GM12878 (cell line): Measurements from ENCODE around the gene TSC22D3. TPM values are rescaled to one million over a fixed set of nuclear protein-coding genes. Genes with fewer than 3 reads are reported as not detected.
"Not testable (repeated sequence)": the region's sequence is repeated elsewhere in the genome, so short reads cannot be mapped to it uniquely, and the experiment has no call there.

ENCODE experiments used
- ATAC-seq: fragments of 200-7000 bp; cut with Tn5 transposase; 3 replicates; pipeline ENCODE4 v1.9.1; 2020; ENCODE audit warnings: mild to moderate bottlenecking, moderate library complexity
- BruUV-seq: library from RNA; stranded (reverse); fragments of 400-500 nt; replicated peaks from 2 replicates; lab custom pipeline; 2021; lab: Mats Ljungman, UMichigan
- CTCF ChIA-PET: fragments of 300-600 bp; sonication (Branson Sonifier 250); formaldehyde crosslinking; extraction: SDS; loops from one replicate; lab custom pipeline; 2021; ENCODE audit warnings: inconsistent platforms; lab: Yijun Ruan, JAX
- POLR2A ChIA-PET: fragments of 350-600 bp; formaldehyde crosslinking; extraction: SDS; loops from one replicate; lab custom pipeline; 2021; ENCODE audit warnings: inconsistent platforms; lab: Charles Lee
- RAD21 ChIA-PET: fragments of 300-600 bp; sonication (Branson Sonifier 250); formaldehyde crosslinking; loops from one replicate; lab custom pipeline; 2023; ENCODE audit warnings: antibody characterized with exemption; ENCODE audit not compliant: unreplicated experiment; lab: Charles Lee
- SMC1A ChIA-PET: fragments of 300-600 bp; sonication (Branson Sonifier 250); formaldehyde crosslinking; loops from one replicate; lab custom pipeline; 2023; ENCODE audit not compliant: unreplicated experiment, uncharacterized antibody; lab: Charles Lee
- DNase-seq: peaks from one replicate; pipeline ENCODE4 v3.0.0-alpha.2; 2011; ENCODE audit warnings: low read depth, low spot score
- FAIRE-seq: peaks from 3 replicates; lab custom pipeline; 2011; peaks lifted over from hg19 to GRCh38; lab: Jason Lieb, UNC
- H2AFZ ChIP-seq: 2 replicates; pipeline ENCODE4 v1.6.0; 2011; ENCODE audit warnings: low read depth, low read length, control low read depth; ENCODE audit not compliant: control insufficient read depth
- H3K27ac ChIP-seq: 2 replicates; pipeline ENCODE4 v1.5.1; 2011; ENCODE audit warnings: control low read depth; ENCODE audit not compliant: control insufficient read depth, insufficient read depth
- H3K27me3 ChIP-seq, 2 experiments: replicated peaks in 1 of 2; 2 replicates each; pipeline versions ENCODE4 v1.6.0 to v1.6.1; 2011; ENCODE audit warnings: low read length in 1 of 2; ENCODE audit not compliant: control insufficient read depth in 2 of 2, insufficient read depth in 2 of 2
- H3K36me3 ChIP-seq, 2 experiments: 2 replicates each; pipeline ENCODE4 v1.5.1; 2011; ENCODE audit warnings: low read length in 1 of 2; ENCODE audit not compliant: control insufficient read depth in 2 of 2, insufficient read depth in 2 of 2
- H3K4me1 ChIP-seq: 2 replicates; pipeline ENCODE4 v1.6.1; 2011; ENCODE audit warnings: mild to moderate bottlenecking, low read length, moderate library complexity, mixed read lengths; ENCODE audit not compliant: control insufficient read depth, insufficient read depth
- H3K4me2 ChIP-seq: 2 replicates; pipeline ENCODE4 v1.6.0; 2011; ENCODE audit warnings: control low read depth; ENCODE audit not compliant: control insufficient read depth, insufficient read depth
- H3K4me3 ChIP-seq: fragments of 200-600 bp; sonication (generic); 2 replicates; pipeline ENCODE4 v1.5.1; 2016
- H3K79me2 ChIP-seq: 2 replicates; pipeline ENCODE4 v1.6.0; 2011; ENCODE audit warnings: low read length; ENCODE audit not compliant: control insufficient read depth, insufficient read depth
- H3K9ac ChIP-seq: 2 replicates; pipeline ENCODE4 v1.8.0; 2011; ENCODE audit warnings: low read length, control low read depth, mixed read lengths; ENCODE audit not compliant: control insufficient read depth, insufficient read depth
- H3K9me3 ChIP-seq: replicated peaks from 3 replicates; pipeline ENCODE4 v1.5.1; 2011; ENCODE audit warnings: mild to moderate bottlenecking, low read length; ENCODE audit not compliant: control insufficient read depth, insufficient read depth
- H4K20me1 ChIP-seq: 2 replicates; pipeline ENCODE4 v1.6.0; 2011; ENCODE audit not compliant: control insufficient read depth, insufficient read depth
- EP300 ChIP-seq, 2 experiments: fragments of 150-350 bp in 1 of 2; IDR thresholded peaks; 2 replicates each; pipeline ENCODE4 v1.6.1; 2011 to 2012; ENCODE audit warnings: low read depth in 2 of 2, low read length in 2 of 2, borderline replicate concordance in 1 of 2, improper control_type of control experiment in 1 of 2, inconsistent platforms in 1 of 2; ENCODE audit not compliant: control insufficient read depth in 1 of 2
- WGBS: methylation state at CpG from one replicate; pipeline ENCODE4 v1.1.6; 2016; ENCODE audit warnings: low lambda C conversion rate; ENCODE audit not compliant: insufficient replicate concordance, insufficient coverage; ENCODE audit errors: missing lambda C conversion rate; 5-methylcytosine and 5-hydroxymethylcytosine counted together
- in situ Hi-C: fragments of 300-500 bp; cut with MboI; formaldehyde crosslinking; loops from 9 replicates; pipeline ENCODE4 v1.14.3; 2018; ENCODE audit warnings: mixed read lengths
- intact Hi-C: fragments of 100-400 bp; cut with micrococcal nuclease; formaldehyde crosslinking; loops from one replicate; pipeline ENCODE4 v1.14.2; 2022; ENCODE audit not compliant: unreplicated experiment
- polyA plus RNA-seq, 11 experiments: library from polyadenylated mRNA; depleted of rRNA in 4 of 11; unstranded in 6 of 11; stranded (reverse) in 5 of 11; fragments of >200 nt; fragmentation: Nextera tagmentation in 4 of 11; fragmentation: Illumina TruSeq in 1 of 11; extraction: Ambion mirVana in 4 of 11; extraction: Trizol in 1 of 11; gene quantifications; 1 replicate in 1 of 11; 2 replicates in 10 of 11; pipeline versions ENCODE4 v1.2.1 to v1.2.3, GENCODE V29; 2011 to 2016; ENCODE audit warnings: inconsistent platforms in 2 of 11, missing spikeins in 2 of 11, low read depth in 1 of 11
- total RNA-seq, 4 experiments: library from RNA; depleted of rRNA in 3 of 4; stranded (reverse); fragments of >200 nt in 3 of 4; fragmentation: Illumina TruSeq in 1 of 4; extraction: Trizol in 1 of 4; gene quantifications; 2 replicates each; pipeline versions ENCODE4 v1.2.1 to v1.2.3, GENCODE V29; 2013 to 2021
- TF ChIP-seq, protein P1 (sequence below): fragments of 450-650 bp; IDR thresholded peaks from 2 replicates; pipeline ENCODE4 v1.6.1; 2016; ENCODE audit warnings: mild to moderate bottlenecking
- TF ChIP-seq, protein P2 (sequence below): IDR thresholded peaks from 2 replicates; pipeline ENCODE4 v1.6.1; 2012; ENCODE audit warnings: low read depth, low read length, improper control_type of control experiment
- TF ChIP-seq, protein P3 (sequence below): IDR thresholded peaks from 2 replicates; pipeline ENCODE4 v1.6.1; 2011; ENCODE audit warnings: low read depth, low read length, improper control_type of control experiment, borderline replicate concordance
- TF ChIP-seq, protein P4 (sequence below): fragments of 150-350 bp; IDR thresholded peaks from 2 replicates; pipeline ENCODE4 v1.6.1; 2016; ENCODE audit warnings: low read depth, low read length

Gene TSC22D3
- total and polyA plus RNA-seq, 10 of the 15 experiments (the other 5 are each of a cell fraction or from before 2014, with no cell fraction given), result 4.6 to 122 (median 16.1) TPM

DNA sequence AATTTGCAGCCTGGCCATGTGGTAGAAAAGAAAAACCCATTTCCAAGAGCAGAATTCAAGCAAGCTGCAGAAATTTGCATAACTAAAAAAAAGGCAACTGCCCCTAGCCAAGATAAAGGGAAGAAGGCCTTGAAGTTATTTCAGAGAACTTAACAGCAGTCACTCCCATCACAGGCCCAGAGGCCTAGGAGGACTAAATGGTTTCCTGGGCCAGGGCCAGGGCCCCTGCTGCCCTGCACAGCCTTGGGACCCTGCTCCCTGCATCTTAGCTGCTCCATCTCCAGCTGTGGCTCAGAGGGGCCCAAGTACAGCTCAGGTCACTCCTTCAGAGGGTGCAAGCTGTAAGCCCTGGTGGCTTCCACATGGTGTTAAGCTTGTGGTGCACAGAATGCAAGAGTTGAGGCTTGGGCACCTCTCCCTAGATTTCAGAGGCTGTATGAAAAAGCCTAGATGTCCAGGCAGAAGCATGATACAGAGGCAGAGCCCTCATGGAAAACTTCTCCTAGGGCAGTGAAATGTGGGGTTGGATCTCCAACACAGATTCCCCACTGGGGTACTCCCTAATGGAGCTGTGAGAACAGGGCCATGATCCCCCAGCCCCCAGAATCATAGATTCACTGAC, 43.4 kb upstream of the TSC22D3 start:
- Histone ChIP-seq H2AFZ (no peak overlapping the region), H3K4me1 (no peaks in the 10 kb centered on the region), H4K20me1 (no peaks in the 10 kb centered on the region; the same call in 1 of the 2 replicates), H3K9me3 (no peaks in the 10 kb centered on the region; the same call in 2 of the 3 replicates), H3K27me3 (no peaks in the 10 kb centered on the region), H3K36me3 (no peaks in the 10 kb centered on the region), H3K9ac (no peak overlapping the region), H3K4me2 (no peak overlapping the region), H3K4me3 (no peak overlapping the region), H3K79me2 (no peaks in the 10 kb centered on the region), H3K27ac (no peak overlapping the region)
- ChIA-PET CTCF (no interaction called here), RAD21 (interaction anchor here (0.5 kb wide), 1 partner anchor 36 kb away, joined by 4 read pairs; no protein-coding TSS in a partner anchor), SMC1A (no interaction called here), POLR2A (no interaction called here)
- ATAC-seq (no peak), DNase-seq (no peak), FAIRE-seq (no peak)
- intact Hi-C loops (no loop called here), in situ Hi-C loops (no loop called here)
- TF ChIP-seq, protein P1, sequence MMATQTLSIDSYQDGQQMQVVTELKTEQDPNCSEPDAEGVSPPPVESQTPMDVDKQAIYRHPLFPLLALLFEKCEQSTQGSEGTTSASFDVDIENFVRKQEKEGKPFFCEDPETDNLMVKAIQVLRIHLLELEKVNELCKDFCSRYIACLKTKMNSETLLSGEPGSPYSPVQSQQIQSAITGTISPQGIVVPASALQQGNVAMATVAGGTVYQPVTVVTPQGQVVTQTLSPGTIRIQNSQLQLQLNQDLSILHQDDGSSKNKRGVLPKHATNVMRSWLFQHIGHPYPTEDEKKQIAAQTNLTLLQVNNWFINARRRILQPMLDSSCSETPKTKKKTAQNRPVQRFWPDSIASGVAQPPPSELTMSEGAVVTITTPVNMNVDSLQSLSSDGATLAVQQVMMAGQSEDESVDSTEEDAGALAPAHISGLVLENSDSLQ, result no peak
- TF ChIP-seq EP300 (IDR thresholded peaks at IDR 0.05; ENCODE audit: borderline replicate concordance in 1 of 2, control insufficient read depth in 1 of 2, low read depth in 2 of 2, low read length in 2 of 2), result no peak
- TF ChIP-seq, protein P2, sequence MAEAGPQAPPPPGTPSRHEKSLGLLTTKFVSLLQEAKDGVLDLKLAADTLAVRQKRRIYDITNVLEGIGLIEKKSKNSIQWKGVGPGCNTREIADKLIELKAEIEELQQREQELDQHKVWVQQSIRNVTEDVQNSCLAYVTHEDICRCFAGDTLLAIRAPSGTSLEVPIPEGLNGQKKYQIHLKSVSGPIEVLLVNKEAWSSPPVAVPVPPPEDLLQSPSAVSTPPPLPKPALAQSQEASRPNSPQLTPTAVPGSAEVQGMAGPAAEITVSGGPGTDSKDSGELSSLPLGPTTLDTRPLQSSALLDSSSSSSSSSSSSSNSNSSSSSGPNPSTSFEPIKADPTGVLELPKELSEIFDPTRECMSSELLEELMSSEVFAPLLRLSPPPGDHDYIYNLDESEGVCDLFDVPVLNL, result no peak
- TF ChIP-seq, protein P3, sequence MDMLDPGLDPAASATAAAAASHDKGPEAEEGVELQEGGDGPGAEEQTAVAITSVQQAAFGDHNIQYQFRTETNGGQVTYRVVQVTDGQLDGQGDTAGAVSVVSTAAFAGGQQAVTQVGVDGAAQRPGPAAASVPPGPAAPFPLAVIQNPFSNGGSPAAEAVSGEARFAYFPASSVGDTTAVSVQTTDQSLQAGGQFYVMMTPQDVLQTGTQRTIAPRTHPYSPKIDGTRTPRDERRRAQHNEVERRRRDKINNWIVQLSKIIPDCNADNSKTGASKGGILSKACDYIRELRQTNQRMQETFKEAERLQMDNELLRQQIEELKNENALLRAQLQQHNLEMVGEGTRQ, result no peak
- TF ChIP-seq, protein P4, sequence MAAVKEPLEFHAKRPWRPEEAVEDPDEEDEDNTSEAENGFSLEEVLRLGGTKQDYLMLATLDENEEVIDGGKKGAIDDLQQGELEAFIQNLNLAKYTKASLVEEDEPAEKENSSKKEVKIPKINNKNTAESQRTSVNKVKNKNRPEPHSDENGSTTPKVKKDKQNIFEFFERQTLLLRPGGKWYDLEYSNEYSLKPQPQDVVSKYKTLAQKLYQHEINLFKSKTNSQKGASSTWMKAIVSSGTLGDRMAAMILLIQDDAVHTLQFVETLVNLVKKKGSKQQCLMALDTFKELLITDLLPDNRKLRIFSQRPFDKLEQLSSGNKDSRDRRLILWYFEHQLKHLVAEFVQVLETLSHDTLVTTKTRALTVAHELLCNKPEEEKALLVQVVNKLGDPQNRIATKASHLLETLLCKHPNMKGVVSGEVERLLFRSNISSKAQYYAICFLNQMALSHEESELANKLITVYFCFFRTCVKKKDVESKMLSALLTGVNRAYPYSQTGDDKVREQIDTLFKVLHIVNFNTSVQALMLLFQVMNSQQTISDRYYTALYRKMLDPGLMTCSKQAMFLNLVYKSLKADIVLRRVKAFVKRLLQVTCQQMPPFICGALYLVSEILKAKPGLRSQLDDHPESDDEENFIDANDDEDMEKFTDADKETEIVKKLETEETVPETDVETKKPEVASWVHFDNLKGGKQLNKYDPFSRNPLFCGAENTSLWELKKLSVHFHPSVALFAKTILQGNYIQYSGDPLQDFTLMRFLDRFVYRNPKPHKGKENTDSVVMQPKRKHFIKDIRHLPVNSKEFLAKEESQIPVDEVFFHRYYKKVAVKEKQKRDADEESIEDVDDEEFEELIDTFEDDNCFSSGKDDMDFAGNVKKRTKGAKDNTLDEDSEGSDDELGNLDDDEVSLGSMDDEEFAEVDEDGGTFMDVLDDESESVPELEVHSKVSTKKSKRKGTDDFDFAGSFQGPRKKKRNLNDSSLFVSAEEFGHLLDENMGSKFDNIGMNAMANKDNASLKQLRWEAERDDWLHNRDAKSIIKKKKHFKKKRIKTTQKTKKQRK, result peak; percentile 29; the same call in 1 of the 2 replicates
- no TSS peak for BruUV-seq

DNA sequence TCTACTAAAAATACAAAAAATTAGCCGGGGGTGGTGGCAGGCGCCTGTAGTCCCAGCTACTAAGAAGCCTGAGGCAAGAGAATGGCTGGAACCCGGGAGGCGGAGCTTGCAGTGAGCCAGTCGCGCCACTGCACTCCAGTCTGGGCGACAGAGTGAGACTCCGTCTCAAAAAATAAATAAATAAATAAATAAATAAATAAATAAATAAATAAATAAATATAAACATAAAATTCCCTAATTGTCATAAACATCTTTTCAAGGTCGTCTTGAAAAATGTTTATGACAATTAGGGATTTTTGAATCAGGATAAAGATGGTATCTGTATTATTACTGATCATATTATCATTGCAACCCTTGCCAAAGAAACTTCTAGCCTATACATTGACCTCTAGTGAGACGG, 34.5 kb upstream of the TSC22D3 start:
- DNase-seq, CTCF ChIA-PET, H3K36me3 ChIP-seq, H3K4me1 ChIP-seq, H3K4me3 ChIP-seq, BruUV-seq, RAD21 ChIA-PET, H4K20me1 ChIP-seq, H2AFZ ChIP-seq, H3K27ac ChIP-seq, H3K27me3 ChIP-seq, ATAC-seq, POLR2A ChIA-PET, in situ Hi-C loops, intact Hi-C loops, H3K4me2 ChIP-seq, SMC1A ChIA-PET, H3K79me2 ChIP-seq, FAIRE-seq, H3K9ac ChIP-seq, H3K9me3 ChIP-seq: not testable (repeated sequence)
- 59% methylated on average over 10 of the region's 10 CpGs for WGBS
